GM19463 (cell line): ENCODE measurements around the gene PKHD1.
A peak's percentile ranks its signal among the peaks of the same experiment; 100 is the strongest.

Experiments used
- ATAC-seq: cut with Tn5 transposase; IDR thresholded peaks from one replicate; pipeline ENCODE4 v1.9.1; 2021; ENCODE audit warnings: mild to moderate bottlenecking, moderate library complexity; ENCODE audit not compliant: unreplicated experiment

The PKHD1 gene

DNA sequence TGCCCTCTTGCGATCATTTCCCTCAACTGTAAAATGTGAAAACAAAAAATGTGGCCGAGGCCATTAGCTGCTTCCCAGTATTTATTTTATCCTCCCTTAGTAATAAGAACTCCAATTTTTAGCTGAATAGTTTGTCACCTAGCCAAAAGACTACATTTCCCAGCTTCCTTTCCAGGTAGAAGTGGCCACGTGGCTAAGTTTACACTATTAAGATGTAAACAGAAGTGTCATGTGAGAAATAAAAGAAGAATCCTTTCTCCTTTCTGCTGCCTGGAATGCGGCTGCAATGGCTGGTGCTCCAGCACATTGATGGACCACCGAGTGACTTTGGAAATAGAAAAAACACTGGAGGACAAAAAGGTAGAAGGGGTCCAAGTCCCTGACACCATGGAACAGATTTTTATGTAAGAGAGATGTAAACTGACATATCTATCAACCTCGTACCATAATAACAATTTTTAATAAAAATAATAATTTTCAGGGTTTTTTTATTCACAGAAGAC, 268.8 kb downstream of the PKHD1 start:
- ATAC-seq, result no peak

- no peak for ATAC-seq
These were observed 269.6 kb downstream of the PKHD1 start for GRCh38 chr6:51817832-51818231.

GRCh38 chr6:51814418-51814817, 273.0 kb downstream of the PKHD1 start:
- no peak for ATAC-seq

GRCh38 chr6:51813904-51814303, 273.5 kb downstream of the PKHD1 start:
- no peak for ATAC-seq

DNA sequence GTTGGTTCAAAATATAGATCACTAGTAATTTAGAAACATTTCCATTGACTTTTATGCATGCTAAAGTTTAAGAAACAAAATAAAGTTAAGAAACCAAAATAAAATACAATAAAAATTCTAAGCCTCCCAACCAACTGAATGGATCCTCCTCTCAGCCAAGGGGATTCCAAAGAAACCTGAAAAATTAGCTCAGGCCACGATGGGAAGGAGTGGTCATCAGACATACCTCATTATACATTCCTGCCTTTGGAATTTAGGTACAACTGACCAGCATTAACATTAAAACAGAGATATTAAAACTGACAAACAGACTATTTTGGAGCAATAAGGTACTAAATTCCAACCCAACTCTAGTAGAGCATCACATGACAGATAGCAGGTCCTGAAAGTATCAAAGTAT, 275.2 kb downstream of the PKHD1 start:
- no peak for ATAC-seq

DNA sequence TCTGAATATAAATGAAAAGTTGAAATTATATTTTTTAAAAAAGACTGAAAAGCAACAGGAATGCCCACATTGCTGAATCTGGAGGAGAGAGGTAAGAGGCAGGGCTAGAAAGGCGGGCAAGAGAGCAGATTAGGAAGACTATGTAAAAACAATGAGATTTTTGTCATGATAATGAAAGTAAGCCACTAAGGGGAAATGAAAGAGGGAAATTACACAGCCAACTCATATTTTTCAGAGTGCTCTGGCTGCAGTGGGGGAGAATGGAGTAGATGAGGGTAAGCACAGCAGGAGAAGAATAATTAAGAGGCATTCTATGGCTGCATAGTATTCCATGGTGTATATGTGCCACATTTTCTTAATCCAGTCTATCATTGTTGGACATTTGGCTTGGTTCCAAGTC, 281.9 kb downstream of the PKHD1 start:
- ATAC-seq, result peak; percentile 90

DNA sequence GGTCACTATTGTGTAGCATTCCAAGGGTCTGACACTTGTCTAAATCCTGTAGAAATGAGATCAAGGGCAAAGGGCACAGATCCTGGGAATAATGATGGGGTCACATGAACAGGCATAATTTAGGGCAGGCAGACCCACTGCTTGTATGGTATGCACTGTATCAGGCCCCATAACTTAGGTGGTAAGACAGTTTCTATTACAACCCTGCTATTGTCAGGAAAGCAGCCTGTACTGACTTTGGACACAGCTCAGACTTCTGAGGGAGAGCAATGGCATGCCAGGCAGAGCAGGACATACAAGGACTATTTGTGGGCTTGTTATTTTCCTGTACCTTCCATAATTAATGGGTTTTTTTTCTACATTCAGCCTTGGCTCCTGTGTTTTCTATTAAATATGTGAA, 286.8 kb downstream of the PKHD1 start:
- ATAC-seq, result no peak

- no peak for ATAC-seq
These were observed 294.0 kb downstream of the PKHD1 start for GRCh38 chr6:51793393-51793792.

DNA sequence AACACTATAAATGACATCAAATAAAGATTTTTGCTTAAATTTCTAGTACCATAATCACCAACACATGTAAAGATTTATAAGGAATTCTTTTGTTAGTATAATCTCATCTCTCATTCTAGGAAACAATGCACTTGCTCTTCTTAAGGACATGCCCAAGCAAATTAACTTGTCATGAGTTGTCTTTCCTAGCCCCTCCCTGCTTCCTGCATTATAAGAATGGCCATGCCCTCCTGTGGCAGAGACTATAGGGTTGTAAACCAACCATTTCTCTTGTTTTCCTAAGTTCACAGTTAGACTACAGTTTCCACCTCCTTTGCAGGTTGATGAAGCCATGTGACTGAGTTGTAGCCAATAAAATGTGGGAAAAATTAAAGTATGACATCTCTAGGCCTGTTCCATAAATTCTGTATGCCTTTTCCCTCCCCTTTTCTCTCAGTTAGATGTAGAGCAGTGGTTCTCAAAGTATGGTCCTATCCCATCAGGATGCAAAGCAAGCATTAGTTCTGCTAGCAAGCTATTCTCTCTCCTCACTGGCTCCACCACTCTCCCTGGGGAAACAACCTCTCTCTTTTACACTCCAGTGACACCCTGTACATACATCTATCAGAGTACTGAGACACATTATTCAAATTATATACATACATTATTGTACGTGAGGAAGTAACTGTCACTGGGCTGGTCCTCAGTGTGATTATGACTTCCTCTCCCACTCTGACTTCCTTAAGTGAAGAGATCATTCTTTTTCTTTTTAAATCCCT, 295.0 kb downstream of the PKHD1 start:
- no peak for ATAC-seq

- ATAC-seq, result no peak
These were observed 296.5 kb downstream of the PKHD1 start for GRCh38 chr6:51790946-51791345.

DNA sequence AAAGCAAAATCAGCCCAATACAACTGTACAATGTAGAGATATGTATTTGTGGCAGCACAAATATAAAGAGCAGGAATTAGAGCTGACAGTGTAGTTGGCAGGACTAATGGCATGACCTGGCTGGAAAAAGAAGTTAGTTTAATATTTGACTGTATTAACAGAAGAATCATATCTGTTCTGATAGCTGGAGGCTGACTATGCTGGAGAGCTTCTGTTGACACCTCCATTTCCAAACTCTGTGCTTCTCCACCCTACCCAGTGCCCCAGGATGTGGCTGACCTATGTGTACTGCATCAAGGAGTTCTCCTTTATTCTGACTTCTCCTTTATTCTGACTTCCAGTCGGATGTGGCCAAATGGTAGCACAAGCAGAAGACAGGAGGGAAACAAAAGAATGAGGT, 299.3 kb downstream of the PKHD1 start:
- ATAC-seq, result no peak

- no peak for ATAC-seq
These were observed 308.7 kb downstream of the PKHD1 start for GRCh38 chr6:51778666-51779065.

DNA sequence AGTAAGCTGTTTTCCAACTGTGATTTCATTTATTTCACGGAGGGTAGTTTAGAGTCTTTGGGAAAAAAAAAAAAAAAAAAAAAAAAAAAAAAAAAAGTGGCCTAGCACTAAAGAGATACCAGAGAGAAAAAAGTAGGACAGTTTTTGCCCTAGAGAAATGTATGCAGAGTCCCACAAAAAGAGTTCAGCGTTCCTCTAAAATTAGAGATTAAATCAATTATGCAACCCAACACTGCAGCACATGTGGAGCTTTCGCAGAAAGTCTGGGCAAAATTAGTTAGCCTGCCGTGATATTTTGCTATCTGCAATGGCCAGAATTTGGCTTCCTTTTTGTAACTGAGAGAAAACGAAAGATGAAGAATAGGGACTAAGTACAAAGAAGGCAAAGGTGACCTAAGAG, 309.8 kb downstream of the PKHD1 start:
- ATAC-seq, result no peak

DNA sequence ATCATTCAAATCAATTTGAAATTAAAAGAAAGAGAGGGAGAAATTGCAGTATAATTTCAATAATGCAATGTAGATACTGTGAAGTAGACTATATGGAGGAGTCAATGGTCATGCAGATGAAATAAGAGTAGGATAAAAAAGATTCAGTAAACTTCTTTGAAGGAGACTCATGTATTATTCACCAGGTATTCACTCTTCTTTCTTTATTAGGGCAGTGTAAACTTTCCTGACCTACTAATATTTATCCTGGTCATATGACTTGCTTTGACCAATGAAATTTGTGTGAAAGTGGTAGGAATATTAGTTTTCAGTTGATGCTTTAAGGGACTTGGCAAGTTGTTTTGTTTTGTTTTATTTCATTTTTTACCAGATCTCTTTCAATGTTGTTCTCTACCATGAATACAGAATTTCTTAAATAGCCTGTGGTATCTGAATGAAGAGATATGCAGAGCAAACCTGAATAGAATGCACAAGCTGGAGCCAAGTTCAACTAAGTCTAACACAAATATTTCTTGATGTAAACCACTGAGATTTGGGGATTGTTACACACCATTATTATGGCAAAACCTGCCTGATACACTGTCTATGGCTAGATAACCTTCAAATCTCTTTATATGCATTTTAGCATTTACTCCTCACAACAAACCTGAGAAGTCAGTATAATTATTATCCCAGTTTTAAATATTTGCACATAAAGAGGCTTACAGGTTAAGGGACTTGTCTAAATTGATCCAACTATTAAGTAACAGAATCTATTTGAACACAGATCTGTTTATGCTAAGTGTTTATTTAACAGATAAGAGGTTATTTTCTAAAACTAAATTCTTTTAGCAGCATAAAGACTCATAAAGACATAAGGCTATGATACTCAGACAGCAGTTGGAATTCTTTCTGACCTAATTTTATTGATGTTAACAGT, 311.2 kb downstream of the PKHD1 start:
- no peak for ATAC-seq

GRCh38 chr6:51768087-51768486, 319.3 kb downstream of the PKHD1 start:
- ATAC-seq, result no peak

DNA sequence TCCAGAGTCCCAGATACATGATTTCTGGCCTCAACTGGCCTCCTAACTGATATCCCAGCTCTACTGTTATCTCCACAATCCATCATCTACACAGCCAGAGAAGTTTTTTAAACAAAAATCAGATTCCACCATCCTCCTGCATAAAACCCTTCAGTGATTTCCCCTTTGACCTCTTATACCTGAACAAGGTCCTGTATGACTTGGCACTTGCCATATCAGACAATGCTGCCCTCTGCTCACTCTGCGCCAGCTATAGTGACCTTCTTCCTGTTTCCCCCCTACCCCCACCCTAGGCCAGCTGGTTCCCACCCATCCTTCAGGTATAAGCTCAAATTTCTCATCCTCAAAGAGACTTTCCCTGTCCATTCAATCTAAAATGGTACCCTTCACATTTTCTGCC, 322.2 kb downstream of the PKHD1 start:
- ATAC-seq, result no peak

GRCh38 chr6:51753635-51754034, 333.8 kb downstream of the PKHD1 start:
- ATAC-seq, result no peak

DNA sequence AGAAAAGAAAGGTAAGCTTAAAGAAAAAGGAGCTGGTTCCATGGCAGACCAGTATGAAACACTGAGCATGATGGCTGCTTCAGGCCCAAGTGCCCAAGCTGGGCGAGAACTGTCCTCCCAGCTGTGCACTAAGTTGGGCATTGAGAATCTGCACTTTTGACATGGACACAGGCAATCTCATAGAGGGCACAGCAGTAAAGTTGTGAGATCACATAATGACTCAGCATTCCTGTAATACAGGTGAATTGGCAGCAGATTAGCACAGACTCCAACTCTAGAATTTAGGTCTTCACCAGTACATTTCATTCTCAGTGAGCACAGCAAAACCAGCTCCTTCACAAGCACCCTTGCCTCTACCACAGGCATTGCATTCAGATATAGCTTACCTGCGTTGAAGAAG, 343.4 kb downstream of the PKHD1 start:
- no peak for ATAC-seq

GRCh38 chr6:51740658-51741057, 346.8 kb downstream of the PKHD1 start:
- no peak for ATAC-seq

- no peak for ATAC-seq
These were observed 348.8 kb downstream of the PKHD1 start for GRCh38 chr6:51738614-51739013.

DNA sequence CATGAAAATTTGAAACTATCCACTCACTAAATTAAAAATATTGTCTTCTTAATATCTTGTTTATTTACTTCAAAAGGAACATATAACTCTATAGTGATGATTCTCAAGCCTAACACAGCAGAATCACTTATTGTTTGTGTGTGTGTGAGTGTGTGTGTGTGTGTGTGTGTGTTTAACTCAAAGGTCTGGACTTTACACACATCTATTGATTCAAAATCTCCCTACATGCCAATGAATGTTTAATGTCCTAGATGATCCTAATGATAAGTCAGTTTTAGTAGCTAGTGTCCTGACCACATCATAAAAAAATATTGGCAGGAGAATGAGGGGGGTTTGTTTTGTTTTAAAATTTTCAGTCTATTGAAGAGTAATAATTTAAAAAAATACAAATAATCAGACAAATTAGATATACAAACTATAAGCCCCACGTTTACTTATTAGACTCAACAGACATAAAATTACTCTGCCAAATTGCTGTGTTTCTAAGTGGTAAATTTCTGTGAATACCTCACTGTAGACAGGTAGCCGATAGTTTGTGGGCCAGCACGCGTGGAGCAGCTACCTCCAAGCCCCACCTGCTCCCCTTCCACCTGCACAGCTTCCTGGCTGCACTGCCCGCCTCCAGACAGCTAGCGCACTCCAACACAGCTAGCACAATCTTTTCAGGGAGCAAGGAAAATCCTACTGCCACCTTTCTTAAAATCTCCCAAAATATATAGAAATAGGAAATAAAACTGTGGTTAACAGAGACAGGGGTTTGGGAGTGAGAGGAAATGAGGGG, 349.6 kb downstream of the PKHD1 start:
- no peak for ATAC-seq
